ENCODE measurements around the gene DAGLA. TPM values are rescaled to one million over a fixed set of nuclear protein-coding genes. Genes with fewer than 3 reads are reported as not detected.

Gene DAGLA
- total RNA-seq, 1 donor, result 4.2 TPM

- no peak for TF ChIP-seq CTCF (IDR thresholded peaks at IDR 0.05; ENCODE audit: insufficient read depth, low read length)
- no peak overlapping the region for H3K4me3 ChIP-seq (ENCODE audit: low read depth, low read length)
- peak; percentile 37 for DNase-seq (ENCODE audit: low read depth)
These were observed 40.3 kb upstream of the DAGLA start for GRCh38 chr11:61639816-61640443.

GRCh38 chr11:61642162-61642561, 38.0 kb upstream of the DAGLA start:
- no peak overlapping the region for H3K4me3 ChIP-seq (ENCODE audit: low read depth, low read length)
- no peak for TF ChIP-seq CTCF (IDR thresholded peaks at IDR 0.05; ENCODE audit: insufficient read depth, low read length)
- no peak for DNase-seq (ENCODE audit: low read depth)

- no peak for TF ChIP-seq CTCF (IDR thresholded peaks at IDR 0.05; ENCODE audit: insufficient read depth, low read length)
- no peak overlapping the region for H3K4me3 ChIP-seq (ENCODE audit: low read depth, low read length)
- no peak for DNase-seq (ENCODE audit: low read depth)
These were observed 34.9 kb upstream of the DAGLA start for GRCh38 chr11:61645179-61645868.

- DNase-seq (ENCODE audit: low read depth), result no peak
- no peak overlapping the region for H3K4me3 ChIP-seq (ENCODE audit: low read depth, low read length)
- no peak for TF ChIP-seq CTCF (IDR thresholded peaks at IDR 0.05; ENCODE audit: insufficient read depth, low read length)
These were observed 32.7 kb upstream of the DAGLA start for GRCh38 chr11:61647529-61647928.

DNA sequence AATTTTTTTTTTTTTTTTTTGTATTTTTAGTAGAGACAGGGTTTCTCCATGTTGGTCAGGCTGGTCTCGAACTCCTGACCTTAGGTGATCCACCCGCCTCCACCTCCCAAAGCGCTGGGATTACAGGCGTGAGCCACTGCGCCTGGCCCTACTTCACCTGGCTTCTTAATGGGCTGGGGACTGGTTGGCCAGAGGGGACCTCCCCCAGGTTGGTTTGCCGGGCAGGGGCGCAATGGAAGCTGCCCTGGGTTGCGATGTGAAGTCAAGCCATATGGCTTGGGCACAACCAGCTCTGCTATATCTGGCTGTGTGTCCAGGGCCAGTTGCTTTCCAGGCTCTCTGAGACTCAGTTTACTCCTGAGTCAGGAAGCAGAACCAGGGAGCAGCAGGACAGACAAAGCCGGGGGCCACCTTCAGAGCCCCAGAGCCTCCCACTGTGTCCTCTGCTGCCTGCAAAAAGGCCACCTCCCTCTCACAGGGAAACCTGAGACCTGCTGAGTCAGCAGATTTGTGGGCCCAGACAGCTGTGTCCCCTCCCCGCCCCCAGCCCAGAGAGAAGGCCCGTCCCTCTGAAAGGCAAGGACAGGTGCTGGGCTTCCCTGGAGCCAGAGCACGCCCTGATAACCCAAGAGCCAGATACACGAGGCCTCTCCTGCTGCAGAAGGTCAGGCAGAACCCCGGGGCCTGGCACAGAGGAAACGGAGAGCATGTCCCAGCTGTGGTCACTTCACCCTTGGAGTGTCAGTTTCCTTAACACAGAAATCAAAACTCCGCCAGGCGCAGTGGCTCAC, 29.2 kb upstream of the DAGLA start:
- no peak for DNase-seq (ENCODE audit: low read depth)
- no peak overlapping the region for H3K4me3 ChIP-seq (ENCODE audit: low read depth, low read length)
- no peak for TF ChIP-seq CTCF (IDR thresholded peaks at IDR 0.05; ENCODE audit: insufficient read depth, low read length)

DNA sequence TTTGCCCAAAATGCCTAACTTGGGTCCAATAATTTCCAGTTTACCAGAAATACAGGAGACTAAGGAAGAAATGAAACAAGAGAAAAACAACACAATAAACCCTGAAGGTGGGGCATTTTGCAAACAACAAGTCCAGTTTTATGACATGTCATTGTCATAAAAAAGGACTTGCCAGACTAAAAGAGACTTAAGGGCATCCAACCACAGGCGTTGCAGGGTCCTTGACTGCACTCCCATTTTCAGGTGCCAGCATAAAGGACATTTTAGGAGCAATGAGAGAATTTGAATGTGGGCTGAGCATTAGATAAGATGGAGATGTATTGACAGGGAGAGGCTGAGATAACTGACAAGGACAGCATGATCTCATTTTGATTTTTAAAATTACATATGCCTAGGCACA, 28.1 kb upstream of the DAGLA start:
- DNase-seq (ENCODE audit: low read depth), result no peak
- TF ChIP-seq CTCF (IDR thresholded peaks at IDR 0.05; ENCODE audit: insufficient read depth, low read length), result no peak
- H3K4me3 ChIP-seq (ENCODE audit: low read depth, low read length), result no peak overlapping the region
